Measurements from ENCODE around the gene TEAD3.

The TEAD3 gene

DNA sequence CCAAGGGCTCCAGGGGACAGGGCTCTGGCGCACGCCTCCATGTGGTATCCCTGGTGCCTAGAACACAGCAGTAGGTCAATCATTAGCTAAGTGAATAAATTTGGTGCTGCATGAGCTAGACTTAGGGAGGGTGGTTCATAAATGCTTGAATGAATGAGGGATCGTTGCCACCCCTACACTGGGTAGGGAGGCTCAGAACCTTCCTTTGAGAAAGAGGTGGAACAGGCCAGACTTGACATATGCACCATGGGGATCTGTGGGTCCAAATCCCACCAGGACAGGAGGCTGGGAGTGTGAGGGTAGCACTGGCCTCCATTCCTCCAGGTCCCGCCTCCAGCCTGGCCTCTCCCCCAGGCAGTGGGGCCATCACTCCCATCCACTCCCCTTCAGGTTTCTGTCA lies 13.8 kb downstream of the TEAD3 start:
- H3K4me1 Mint-ChIP-seq: peaks cover 6% of the 10 kb centered on the region
- CTCF ChIA-PET: no interaction called here

DNA sequence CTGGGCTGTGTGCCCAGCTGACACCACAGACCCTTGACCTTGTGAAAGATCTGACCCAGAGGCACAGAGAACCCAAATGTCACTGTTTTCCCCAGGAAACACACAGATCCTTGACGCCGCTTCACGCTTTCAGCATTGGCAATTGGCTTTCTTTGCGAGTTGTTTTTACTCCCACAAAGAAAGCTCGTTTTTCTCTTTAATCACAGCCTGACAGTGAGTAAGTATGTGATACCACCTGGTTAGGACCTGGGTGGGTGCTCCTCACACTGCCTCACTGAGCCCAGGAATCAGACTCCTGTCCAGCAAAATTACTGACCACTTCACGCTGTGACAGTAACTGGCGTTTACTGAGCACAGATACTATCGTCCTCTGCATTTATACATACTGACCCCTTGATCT lies 15.7 kb downstream of the TEAD3 start:
- Mint-ChIP-seq H3K9me3 (no peaks in the 10 kb centered on the region), H3K4me3 (no peak overlapping the region), H3K27ac (no peak overlapping the region), H3K27me3 (peaks cover 44% of the 10 kb centered on the region), H3K4me1 (no peaks in the 10 kb centered on the region), H3K36me3 (no peaks in the 10 kb centered on the region)
- CTCF ChIA-PET: interaction anchor here (0.8 to 0.9 kb wide), 3 partner anchors 9 to 187 kb away, joined by 3 to 4 read pairs (median 4); no protein-coding TSS in a partner anchor
- no peak for DNase-seq

More for the DNA sequence above, 13.8 kb downstream of the TEAD3 start:
- Mint-ChIP-seq H3K4me3 (no peak overlapping the region), H3K27me3 (peaks cover 40% of the 10 kb centered on the region), H3K9me3 (no peaks in the 10 kb centered on the region), H3K36me3 (no peaks in the 10 kb centered on the region), H3K27ac (no peak overlapping the region)
- no peak for DNase-seq

DNA sequence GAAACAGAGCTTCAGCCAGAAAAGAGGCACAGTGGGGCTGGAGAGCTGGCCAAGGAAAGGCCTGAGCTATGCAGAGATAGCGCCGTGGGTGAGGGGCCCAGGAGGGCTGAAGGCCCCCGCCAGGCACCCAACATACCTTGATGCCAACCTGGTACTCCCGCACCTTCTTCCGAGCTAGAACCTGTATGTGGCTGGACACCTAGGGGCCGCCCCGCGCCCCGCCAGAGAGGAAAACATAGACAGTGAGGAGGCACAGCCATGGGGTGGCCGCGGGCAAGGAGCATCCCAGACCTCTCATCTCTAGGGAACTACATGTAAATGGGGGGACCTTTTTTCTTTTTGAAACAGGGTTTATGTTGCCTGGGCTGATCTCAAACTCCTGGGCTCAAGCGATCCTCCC lies 16.7 kb downstream of the TEAD3 start:
- Mint-ChIP-seq H3K4me3 (no peak overlapping the region), H3K27me3 (peaks cover 44% of the 10 kb centered on the region), H3K9me3 (no peaks in the 10 kb centered on the region), H3K4me1 (no peaks in the 10 kb centered on the region), H3K27ac (no peak overlapping the region), H3K36me3 (no peaks in the 10 kb centered on the region)
- CTCF ChIA-PET: interaction anchor here (0.9 to 1.2 kb wide), 2 partner anchors 8 to 187 kb away, joined by 3 read pairs; no protein-coding TSS in a partner anchor
- DNase-seq: no peak

DNA sequence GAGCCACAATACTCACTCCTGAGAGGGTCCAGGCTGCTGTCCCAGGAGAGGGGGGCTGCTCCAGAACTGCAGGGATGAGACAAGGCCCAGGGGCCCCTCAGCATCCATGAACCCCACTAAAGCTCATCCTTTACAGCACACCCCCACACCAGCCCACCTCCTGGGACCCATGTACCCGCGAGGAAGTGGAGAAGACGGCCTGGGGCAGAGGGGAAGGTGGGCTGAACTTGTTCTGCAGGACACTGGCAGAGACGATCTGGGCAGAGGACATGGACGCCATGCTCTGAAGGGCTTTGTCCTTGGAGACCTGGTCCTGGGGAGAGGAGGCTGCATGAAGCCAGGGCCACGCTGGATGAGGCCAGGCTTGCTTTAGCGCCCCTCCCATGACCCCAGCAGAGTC lies 18.6 kb downstream of the TEAD3 start:
- Mint-ChIP-seq H3K36me3 (peaks cover 3% of the 10 kb centered on the region), H3K9me3 (no peaks in the 10 kb centered on the region), H3K4me1 (no peaks in the 10 kb centered on the region), H3K27ac (no peak overlapping the region), H3K4me3 (no peak overlapping the region), H3K27me3 (peaks cover 35% of the 10 kb centered on the region)
- CTCF ChIA-PET: no interaction called here
- DNase-seq: no peak

DNA sequence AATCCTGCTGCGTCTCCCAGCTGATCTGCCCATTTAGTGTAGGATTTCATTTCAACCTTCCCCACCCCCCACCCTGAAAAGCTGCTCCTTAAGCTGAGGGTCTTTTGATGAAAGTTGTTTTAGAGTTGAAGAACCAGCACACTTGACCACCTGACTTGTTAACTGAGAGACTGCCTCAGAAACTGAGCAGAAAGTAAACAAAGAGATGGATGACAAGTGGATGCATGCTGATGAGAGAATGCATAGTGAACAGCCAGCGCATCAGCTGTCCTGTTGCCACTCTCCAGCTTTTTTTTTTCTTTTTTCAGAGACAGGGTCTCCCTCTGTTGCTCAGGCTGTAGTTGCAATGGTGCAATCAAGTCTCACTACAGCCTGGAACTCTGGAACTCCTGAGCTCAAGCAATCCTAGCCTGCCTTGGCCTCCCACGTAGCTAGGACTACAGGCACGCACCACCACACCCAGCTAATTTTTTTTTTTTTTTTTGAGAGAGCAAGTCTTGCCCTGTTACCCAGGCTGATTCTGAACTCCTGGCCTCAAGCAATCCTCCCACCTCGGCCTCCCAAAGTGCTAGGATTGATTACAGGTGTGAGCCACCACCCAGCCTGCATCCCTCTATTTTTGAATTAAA lies 19.2 kb downstream of the TEAD3 start:
- H3K36me3 Mint-ChIP-seq: peaks cover 3% of the 10 kb centered on the region
- CTCF ChIA-PET: interaction anchor here (0.6 kb wide), 1 partner anchor 58 kb away, joined by 3 read pairs; no protein-coding TSS in a partner anchor
- no peaks in the 10 kb centered on the region for H3K4me1 Mint-ChIP-seq
- no peak overlapping the region for H3K4me3 Mint-ChIP-seq
- peaks cover 31% of the 10 kb centered on the region for H3K27me3 Mint-ChIP-seq
- H3K9me3 Mint-ChIP-seq: no peaks in the 10 kb centered on the region
- DNase-seq: no peak
- H3K27ac Mint-ChIP-seq: no peak overlapping the region

DNA sequence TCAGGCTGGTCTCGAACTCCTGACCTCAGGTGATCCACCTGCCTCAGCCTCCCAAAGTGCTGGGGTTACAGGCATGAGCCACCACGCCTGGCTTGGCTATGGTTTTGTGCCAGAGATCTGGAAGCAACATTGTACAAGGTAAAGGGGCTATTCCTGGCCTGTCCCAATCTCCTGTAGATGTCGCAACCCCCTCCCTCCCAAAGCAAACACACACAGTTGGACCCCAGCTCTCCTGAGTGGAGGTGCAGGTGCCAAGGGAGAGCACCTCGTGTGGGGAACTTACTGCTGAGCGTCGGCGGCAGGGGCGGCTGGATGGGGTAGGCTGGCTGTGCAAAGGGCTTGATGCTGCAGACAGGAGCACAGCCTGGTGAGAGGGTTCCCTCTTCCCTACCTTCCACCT lies 19.9 kb downstream of the TEAD3 start:
- H3K27ac Mint-ChIP-seq: no peak overlapping the region
- DNase-seq: no peak
- H3K4me3 Mint-ChIP-seq: no peak overlapping the region
- peaks cover 31% of the 10 kb centered on the region for H3K27me3 Mint-ChIP-seq
- no peaks in the 10 kb centered on the region for H3K9me3 Mint-ChIP-seq
- CTCF ChIA-PET: no interaction called here
- peaks cover 7% of the 10 kb centered on the region for H3K36me3 Mint-ChIP-seq
- peaks cover 5% of the 10 kb centered on the region for H3K4me1 Mint-ChIP-seq

DNA sequence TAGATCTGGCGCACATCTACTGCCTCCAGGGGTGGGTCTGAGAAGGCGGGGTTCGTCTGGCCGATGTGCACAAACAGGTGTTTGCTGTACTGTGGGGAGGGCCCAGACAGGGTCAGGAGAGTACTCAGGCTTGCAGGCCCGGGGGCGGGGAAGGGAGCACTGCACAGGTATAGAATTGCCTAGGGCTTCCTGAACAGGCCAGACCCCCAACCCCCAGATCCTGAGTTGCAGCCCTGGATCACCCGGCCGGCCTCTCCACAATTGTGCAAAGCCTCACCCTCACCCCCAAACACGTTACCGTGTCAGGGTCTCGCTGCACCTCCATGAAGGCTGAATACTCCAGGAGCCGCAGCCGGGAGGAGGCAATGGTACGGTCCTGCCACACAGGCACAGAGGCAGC lies 20.9 kb downstream of the TEAD3 start:
- Mint-ChIP-seq H3K27me3 (peaks cover 24% of the 10 kb centered on the region), H3K9me3 (no peaks in the 10 kb centered on the region), H3K27ac (no peak overlapping the region), H3K4me1 (peaks cover 14% of the 10 kb centered on the region), H3K4me3 (no peak overlapping the region), H3K36me3 (peaks cover 16% of the 10 kb centered on the region)
- no peak for DNase-seq
- CTCF ChIA-PET: no interaction called here

DNA sequence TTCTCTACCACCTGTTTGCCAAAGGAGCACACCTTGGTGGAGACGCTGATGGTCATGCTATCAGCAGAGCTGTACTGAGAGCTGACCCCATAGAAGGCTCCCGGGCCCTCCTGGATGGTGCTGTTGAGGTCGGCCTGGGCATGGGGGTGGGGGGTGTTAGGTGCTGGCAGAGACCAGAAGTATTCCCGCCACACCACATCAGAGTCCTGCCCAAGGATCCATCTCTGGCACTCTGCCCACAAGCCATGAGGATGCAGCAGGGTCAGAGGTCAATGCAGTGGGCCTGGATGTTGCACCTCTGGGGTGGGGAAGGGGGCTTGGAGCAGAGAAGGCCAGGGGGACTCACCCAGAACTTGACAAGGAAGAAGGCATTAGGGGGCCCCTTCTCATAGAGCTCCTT lies 21.3 kb downstream of the TEAD3 start:
- no peaks in the 10 kb centered on the region for H3K9me3 Mint-ChIP-seq
- DNase-seq: no peak
- peaks cover 18% of the 10 kb centered on the region for H3K4me1 Mint-ChIP-seq
- H3K4me3 Mint-ChIP-seq: no peak overlapping the region
- H3K27me3 Mint-ChIP-seq: peaks cover 21% of the 10 kb centered on the region
- CTCF ChIA-PET: no interaction called here
- H3K36me3 Mint-ChIP-seq: peaks cover 21% of the 10 kb centered on the region
- H3K27ac Mint-ChIP-seq: no peak overlapping the region

DNA sequence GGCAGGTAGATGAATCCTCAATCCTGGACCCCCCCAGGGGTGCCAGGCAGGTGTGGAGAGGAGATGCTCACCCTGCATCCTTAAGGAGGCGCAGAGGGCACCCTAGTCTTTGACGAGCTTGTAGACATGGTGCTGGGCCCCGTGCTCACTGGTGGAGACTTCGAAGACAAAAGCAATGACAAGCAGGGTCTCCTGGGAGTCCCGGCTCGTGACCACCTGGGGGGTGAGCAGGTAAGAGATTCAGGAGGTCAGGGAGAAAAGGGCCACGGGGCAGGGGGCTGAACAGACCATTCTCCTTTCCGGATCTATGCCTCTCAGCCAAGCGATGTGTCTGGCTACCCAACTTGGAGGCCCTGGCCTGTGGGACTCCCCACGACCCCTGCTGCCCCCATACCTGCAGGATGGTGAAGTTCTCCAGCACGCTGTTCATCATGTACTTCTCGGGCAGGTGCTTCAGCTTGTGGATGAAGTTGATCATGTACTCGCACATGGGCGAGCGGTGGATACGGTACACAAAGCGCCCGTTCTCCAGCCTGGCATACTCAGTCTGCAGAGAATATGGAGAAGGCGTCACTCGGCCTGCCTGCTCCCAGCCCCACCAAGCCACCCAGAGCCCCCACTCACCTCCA lies 21.8 kb downstream of the TEAD3 start:
- Mint-ChIP-seq H3K36me3 (peaks cover 26% of the 10 kb centered on the region), H3K4me3 (no peak overlapping the region), H3K27me3 (peaks cover 17% of the 10 kb centered on the region), H3K9me3 (no peaks in the 10 kb centered on the region), H3K27ac (no peak overlapping the region), H3K4me1 (peaks cover 23% of the 10 kb centered on the region)
- no peak for DNase-seq
- CTCF ChIA-PET: no interaction called here

DNA sequence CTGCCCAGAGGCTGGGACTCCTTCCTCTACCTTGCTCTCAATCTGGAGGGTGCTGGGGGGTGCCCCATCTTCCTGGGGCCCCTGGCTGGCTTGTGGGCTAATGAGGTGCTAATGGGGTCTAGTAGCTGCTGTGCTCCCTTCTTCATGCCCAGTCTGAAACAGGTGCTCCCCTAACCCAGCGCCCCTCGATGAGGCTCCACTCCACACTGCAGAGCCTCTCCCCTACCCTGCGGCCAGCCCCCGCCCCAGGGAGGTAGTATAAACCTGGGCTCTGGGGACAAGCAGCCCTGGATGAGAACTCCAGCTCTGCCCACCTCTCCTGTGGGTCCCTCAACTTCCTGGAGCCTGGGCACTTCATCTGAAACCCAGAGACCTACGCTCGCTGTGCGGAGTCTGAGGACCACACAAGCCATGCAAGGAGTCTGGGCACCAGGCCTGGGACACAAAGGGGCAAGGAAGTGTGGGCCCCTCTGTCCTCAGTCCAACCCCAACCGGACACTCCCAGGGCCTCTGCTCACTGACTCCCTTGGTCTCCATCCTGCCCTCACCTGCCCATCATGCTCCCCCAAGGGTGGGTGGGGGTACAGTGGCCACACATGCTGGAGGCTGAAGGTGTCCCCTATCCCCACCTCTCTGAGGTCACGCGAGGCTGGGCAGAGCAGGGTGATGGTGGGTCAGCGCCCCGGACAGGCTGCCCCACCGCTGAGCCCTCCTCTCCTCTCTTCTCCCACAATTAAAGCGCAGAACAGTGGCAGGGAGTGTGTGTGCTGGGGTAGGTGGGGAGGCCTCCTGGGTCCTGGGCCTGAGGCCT lies 22.5 kb downstream of the TEAD3 start:
- peaks cover 30% of the 10 kb centered on the region for H3K4me1 Mint-ChIP-seq
- peaks cover 33% of the 10 kb centered on the region for H3K36me3 Mint-ChIP-seq
- no peak overlapping the region for H3K4me3 Mint-ChIP-seq
- H3K9me3 Mint-ChIP-seq: no peaks in the 10 kb centered on the region
- DNase-seq: no peak
- peaks cover 10% of the 10 kb centered on the region for H3K27me3 Mint-ChIP-seq
- no peak overlapping the region for H3K27ac Mint-ChIP-seq
- CTCF ChIA-PET: interaction anchor here (0.7 to 2.5 kb wide), 4 partner anchors 78 to 262 kb away, joined by 3 to 6 read pairs (median 4); partner anchors contain the start of genes ARMC12 and PPARD

DNA sequence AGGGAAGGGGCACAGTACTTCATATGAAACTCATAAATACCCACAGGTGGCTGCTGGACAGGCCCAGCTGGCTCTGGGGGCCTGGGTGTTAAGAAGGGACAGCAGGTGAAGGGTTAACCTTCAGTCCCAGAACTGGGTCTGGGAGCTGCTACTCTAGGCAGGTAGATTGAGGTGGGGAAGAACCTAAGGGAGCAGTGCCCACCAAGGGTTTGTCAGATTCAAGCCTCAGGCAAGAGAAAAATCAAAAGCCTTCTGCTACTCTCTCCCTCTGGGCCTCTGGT lies 23.1 kb downstream of the TEAD3 start:
- no peaks in the 10 kb centered on the region for H3K9me3 Mint-ChIP-seq
- peaks cover 9% of the 10 kb centered on the region for H3K27me3 Mint-ChIP-seq
- no peak overlapping the region for H3K4me3 Mint-ChIP-seq
- H3K36me3 Mint-ChIP-seq: peaks cover 37% of the 10 kb centered on the region
- CTCF ChIA-PET: interaction anchor here (0.7 to 2.5 kb wide), 4 partner anchors 78 to 263 kb away, joined by 3 to 6 read pairs (median 4); partner anchors contain the start of genes ARMC12 and PPARD
- peak overlapping the region; percentile 45 for H3K27ac Mint-ChIP-seq
- H3K4me1 Mint-ChIP-seq: peaks cover 31% of the 10 kb centered on the region
- DNase-seq: no peak

DNA sequence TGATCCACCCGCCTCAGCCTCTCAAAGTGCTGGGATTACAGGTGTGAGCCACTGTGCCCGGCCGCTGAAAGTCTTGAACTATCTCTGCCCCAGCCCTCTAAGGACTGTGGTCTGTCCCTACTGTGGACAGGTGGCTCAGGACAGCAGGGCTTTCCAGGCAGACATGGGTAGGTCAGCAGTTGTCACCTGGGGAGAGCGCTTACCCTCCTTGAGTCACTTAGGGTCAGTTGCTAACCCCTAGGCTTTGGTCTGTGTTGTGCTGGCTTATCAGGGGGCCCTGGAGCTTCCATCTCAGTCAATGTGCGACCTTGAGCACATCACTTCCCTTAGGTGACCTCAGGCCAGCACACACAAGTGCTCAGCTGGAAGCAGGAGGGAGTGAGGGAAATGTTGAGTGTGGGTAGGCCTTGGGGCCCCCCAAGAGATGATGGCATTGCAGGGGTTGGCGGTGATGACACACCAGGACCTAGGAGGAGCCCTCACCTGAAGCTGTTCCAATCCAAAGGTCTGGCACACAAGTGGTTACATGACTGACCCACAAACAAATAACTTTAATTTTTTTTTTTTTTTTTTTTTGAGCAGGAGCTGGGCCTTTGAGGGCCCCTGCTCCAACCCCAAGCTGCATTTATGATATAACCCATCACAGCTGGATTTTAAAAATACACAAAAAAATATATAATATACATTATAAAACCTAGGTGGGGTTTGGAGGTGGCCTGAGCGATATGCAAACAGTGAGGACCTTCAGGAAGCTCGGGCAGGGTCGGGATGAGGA lies 23.6 kb downstream of the TEAD3 start:
- no peak for DNase-seq
- Mint-ChIP-seq H3K4me3 (no peak overlapping the region), H3K36me3 (peaks cover 40% of the 10 kb centered on the region), H3K9me3 (no peaks in the 10 kb centered on the region), H3K4me1 (peaks cover 31% of the 10 kb centered on the region), H3K27me3 (peaks cover 6% of the 10 kb centered on the region), H3K27ac (peak overlapping the region; percentile 45)
- CTCF ChIA-PET: interaction anchor here (0.7 to 2.5 kb wide), 4 partner anchors 79 to 263 kb away, joined by 3 to 6 read pairs (median 4); partner anchors contain the start of genes ARMC12 and PPARD

DNA sequence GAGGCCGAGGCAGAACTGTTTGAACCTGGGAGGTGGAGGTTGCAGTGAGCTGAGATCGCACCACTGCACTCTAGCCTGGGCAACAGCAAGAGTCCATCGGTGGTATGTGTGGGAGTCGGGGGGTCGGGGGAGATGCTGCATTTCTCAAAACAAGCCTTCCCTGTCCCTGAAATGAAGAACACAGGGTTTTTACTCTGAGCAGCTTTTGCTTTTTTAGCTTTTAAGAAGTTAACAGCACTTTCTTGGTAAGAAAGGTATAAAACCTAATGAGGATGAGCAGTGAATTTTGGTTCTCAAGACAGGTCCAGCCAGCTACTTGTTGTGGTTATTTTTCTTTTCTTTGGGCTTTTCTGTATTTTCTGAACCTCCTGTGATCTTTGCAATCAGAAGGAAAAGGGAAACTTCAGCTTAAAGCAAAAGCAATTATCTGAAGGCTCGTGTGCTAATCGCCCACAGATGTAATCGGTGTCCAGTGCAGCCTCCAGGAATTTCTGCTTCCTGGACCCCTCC lies 25.0 kb downstream of the TEAD3 start:
- Mint-ChIP-seq H3K27ac (peak overlapping the region; percentile 52), H3K4me1 (peaks cover 41% of the 10 kb centered on the region), H3K27me3 (no peaks in the 10 kb centered on the region), H3K9me3 (no peaks in the 10 kb centered on the region), H3K4me3 (no peak overlapping the region), H3K36me3 (peaks cover 45% of the 10 kb centered on the region)
- no peak for DNase-seq
- CTCF ChIA-PET: interaction anchor here (0.8 to 2.5 kb wide), 5 partner anchors 8 to 175 kb away, joined by 3 to 6 read pairs (median 4); partner anchors contain the start of gene PPARD

All from activated naive CD4-positive, alpha-beta T cell treated with anti-CD3 and anti-CD28 coated beads, Interleukin-2, amount 10 ng/mL, durations not matched to agents 7 days and 5 days (primary cell).